ENCODE measurements around the gene RAB5B. TPM values are rescaled to one million over a fixed set of nuclear protein-coding genes. Genes with fewer than 3 reads are reported as not detected.

Gene RAB5B
- total RNA-seq, 1 experiment from 2014 or later = 44.5 TPM

DNA sequence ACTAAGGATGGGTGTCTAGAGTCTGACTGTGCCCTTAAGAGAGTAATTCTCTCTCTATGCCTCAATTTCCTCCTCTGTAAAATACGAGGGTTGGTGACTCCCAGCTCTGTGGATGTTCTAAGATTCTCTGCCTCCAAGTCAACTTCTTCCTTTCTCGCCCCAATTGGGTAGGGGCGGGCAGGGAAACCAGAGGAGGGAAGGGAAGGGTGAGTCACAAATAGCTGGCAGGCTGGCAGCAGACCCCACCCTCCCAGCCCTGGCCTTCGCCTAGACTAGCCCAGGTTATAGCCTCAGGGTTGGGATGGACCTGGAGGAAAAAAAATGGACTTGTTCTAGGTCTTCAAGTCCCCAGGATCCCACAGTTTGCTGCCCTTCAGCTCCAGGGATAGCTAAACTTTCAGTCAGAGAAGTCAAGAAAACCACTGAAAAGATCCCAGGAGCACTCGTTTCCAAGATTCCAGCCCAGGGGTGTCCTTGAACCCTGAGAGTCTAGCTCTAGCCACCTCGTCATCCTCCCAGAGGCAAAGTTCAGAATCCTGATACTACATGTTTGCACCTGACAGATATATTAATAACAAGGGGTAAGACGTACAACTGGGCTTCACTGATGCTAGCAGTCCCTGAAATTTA is 40.6 kb upstream of the RAB5B start:
- H3K4me2 ChIP-seq (ENCODE audit: low read length) = peak overlapping the region; percentile 91
- H3K27ac ChIP-seq (ENCODE audit: low read depth, low read length) = peak overlapping the region; percentile 54; the same call in 1 of the 2 replicates
- no peaks in the 10 kb centered on the region for H4K20me1 ChIP-seq (ENCODE audit: insufficient read depth)
- no peaks in the 10 kb centered on the region for H3K27me3 ChIP-seq (ENCODE audit: insufficient read depth, low read length)
- TF ChIP-seq ZNF274 (IDR thresholded peaks at IDR 0.05; ENCODE audit: low read depth, low read length) = no peak
- no peak for TF ChIP-seq ZBTB33 (IDR thresholded peaks at IDR 0.05; ENCODE audit: extremely low read depth, insufficient replicate concordance, low read length)
- TF ChIP-seq, protein P1, sequence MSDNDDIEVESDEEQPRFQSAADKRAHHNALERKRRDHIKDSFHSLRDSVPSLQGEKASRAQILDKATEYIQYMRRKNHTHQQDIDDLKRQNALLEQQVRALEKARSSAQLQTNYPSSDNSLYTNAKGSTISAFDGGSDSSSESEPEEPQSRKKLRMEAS (IDR thresholded peaks at IDR 0.05) = no peak
- TF ChIP-seq, protein P2, sequence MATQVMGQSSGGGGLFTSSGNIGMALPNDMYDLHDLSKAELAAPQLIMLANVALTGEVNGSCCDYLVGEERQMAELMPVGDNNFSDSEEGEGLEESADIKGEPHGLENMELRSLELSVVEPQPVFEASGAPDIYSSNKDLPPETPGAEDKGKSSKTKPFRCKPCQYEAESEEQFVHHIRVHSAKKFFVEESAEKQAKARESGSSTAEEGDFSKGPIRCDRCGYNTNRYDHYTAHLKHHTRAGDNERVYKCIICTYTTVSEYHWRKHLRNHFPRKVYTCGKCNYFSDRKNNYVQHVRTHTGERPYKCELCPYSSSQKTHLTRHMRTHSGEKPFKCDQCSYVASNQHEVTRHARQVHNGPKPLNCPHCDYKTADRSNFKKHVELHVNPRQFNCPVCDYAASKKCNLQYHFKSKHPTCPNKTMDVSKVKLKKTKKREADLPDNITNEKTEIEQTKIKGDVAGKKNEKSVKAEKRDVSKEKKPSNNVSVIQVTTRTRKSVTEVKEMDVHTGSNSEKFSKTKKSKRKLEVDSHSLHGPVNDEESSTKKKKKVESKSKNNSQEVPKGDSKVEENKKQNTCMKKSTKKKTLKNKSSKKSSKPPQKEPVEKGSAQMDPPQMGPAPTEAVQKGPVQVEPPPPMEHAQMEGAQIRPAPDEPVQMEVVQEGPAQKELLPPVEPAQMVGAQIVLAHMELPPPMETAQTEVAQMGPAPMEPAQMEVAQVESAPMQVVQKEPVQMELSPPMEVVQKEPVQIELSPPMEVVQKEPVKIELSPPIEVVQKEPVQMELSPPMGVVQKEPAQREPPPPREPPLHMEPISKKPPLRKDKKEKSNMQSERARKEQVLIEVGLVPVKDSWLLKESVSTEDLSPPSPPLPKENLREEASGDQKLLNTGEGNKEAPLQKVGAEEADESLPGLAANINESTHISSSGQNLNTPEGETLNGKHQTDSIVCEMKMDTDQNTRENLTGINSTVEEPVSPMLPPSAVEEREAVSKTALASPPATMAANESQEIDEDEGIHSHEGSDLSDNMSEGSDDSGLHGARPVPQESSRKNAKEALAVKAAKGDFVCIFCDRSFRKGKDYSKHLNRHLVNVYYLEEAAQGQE (IDR thresholded peaks at IDR 0.05; ENCODE audit: low read depth) = no peak
- TF ChIP-seq ZFX (IDR thresholded peaks at IDR 0.05) = no peak
- TF ChIP-seq POLR2AphosphoS5 (IDR thresholded peaks at IDR 0.05; ENCODE audit: low read depth, low read length) = peak; percentile 56
- ATAC-seq (peak; percentile 31), DNase-seq (ENCODE audit: low read depth, low spot score) (peak; percentile 22)
- no peaks in the 10 kb centered on the region for H3K9me2 ChIP-seq (ENCODE audit: insufficient read depth)
- peak overlapping the region; percentile 73 for H3K9ac ChIP-seq (ENCODE audit: low read length)
- intact Hi-C loops (cut with micrococcal nuclease) = loop anchor here (5.0 kb wide), 1 partner anchor 109 kb away; the partner anchor contains the start of gene RPS26
- BruUV-seq (replicated peaks) = no TSS peak
- POLR2A ChIA-PET = interaction anchor here (0.8 to 1.9 kb wide), 4 partner anchors 13 to 171 kb away, joined by 3 to 7 read pairs (median 3); partner anchors contain the start of genes DNAJC14, PA2G4 and RAB5B
- no peaks in the 10 kb centered on the region for H3K36me3 ChIP-seq (ENCODE audit: control insufficient read depth in 1 of 2, insufficient read depth in 2 of 2, low read length in 2 of 2)
- H3K4me1 ChIP-seq (ENCODE audit: control insufficient read depth in 1 of 2, insufficient read depth in 2 of 2, low read length in 2 of 2) = peaks cover 27 to 67% of the 10 kb centered on the region in 2 experiments
- H3K79me2 ChIP-seq (ENCODE audit: insufficient read depth, low read length) = no peaks in the 10 kb centered on the region
- RAD21 ChIA-PET (ENCODE audit: low non-redundant PET in 1 of 2, low total read pairs in 2 of 2, uncharacterized antibody in 2 of 2, unreplicated experiment in 2 of 2) = no interaction called here
- H2AFZ ChIP-seq (ENCODE audit: low read depth, low read length, poor library complexity, severe bottlenecking) = no peak overlapping the region
- no peaks in the 10 kb centered on the region for H3K9me3 ChIP-seq (ENCODE audit: control insufficient read depth in 1 of 2, insufficient read depth in 1 of 2, low read depth in 1 of 2, low read length in 2 of 2)
- H3K4me3 ChIP-seq (replicated peaks in 1 of 2; ENCODE audit: low read depth in 1 of 2, low read length in 2 of 2) = peak overlapping the region; percentile 71 to 74
- CTCF ChIA-PET = interaction anchor here (1.1 to 2.1 kb wide), 3 partner anchors 62 to 195 kb away, joined by 3 to 10 read pairs (median 4); no protein-coding TSS in a partner anchor
